Measurements from ENCODE around the gene MAP3K2. TPM values are rescaled to one million over a fixed set of nuclear protein-coding genes. Genes with fewer than 3 reads are reported as not detected.

Gene MAP3K2
- polyA plus RNA-seq, 1 experiment: 10.9 TPM

- peak; percentile 9 for DNase-seq (ENCODE audit: low read depth)
- H3K27me3 ChIP-seq (ENCODE audit: control insufficient read depth, insufficient read depth, low read length): no peaks in the 10 kb centered on the region
- H3K4me3 ChIP-seq (ENCODE audit: low read depth, low read length): no peak overlapping the region
- TF ChIP-seq, protein P1, sequence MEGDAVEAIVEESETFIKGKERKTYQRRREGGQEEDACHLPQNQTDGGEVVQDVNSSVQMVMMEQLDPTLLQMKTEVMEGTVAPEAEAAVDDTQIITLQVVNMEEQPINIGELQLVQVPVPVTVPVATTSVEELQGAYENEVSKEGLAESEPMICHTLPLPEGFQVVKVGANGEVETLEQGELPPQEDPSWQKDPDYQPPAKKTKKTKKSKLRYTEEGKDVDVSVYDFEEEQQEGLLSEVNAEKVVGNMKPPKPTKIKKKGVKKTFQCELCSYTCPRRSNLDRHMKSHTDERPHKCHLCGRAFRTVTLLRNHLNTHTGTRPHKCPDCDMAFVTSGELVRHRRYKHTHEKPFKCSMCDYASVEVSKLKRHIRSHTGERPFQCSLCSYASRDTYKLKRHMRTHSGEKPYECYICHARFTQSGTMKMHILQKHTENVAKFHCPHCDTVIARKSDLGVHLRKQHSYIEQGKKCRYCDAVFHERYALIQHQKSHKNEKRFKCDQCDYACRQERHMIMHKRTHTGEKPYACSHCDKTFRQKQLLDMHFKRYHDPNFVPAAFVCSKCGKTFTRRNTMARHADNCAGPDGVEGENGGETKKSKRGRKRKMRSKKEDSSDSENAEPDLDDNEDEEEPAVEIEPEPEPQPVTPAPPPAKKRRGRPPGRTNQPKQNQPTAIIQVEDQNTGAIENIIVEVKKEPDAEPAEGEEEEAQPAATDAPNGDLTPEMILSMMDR (IDR thresholded peaks at IDR 0.05; ENCODE audit: insufficient read depth, low read depth, low read length): no peak
- POLR2A ChIA-PET: no interaction called here
- H3K36me3 ChIP-seq (ENCODE audit: control insufficient read depth, insufficient read depth, low read length): peaks cover 2% of the 10 kb centered on the region
- CTCF ChIA-PET: no interaction called here
These were observed 66.5 kb downstream of the MAP3K2 start for GRCh38 chr2:127321303-127321702.

- no peaks in the 10 kb centered on the region for H3K27me3 ChIP-seq (ENCODE audit: control insufficient read depth, insufficient read depth, low read length)
- TF ChIP-seq, protein P1 (IDR thresholded peaks at IDR 0.05; ENCODE audit: insufficient read depth, low read depth, low read length): no peak
- POLR2A ChIA-PET: no interaction called here
- no peak for DNase-seq (ENCODE audit: low read depth)
- H3K36me3 ChIP-seq (ENCODE audit: control insufficient read depth, insufficient read depth, low read length): peaks cover 2% of the 10 kb centered on the region
- CTCF ChIA-PET: interaction anchor here (2.0 kb wide), 1 partner anchor 159 kb away, joined by 7 read pairs; no protein-coding TSS in a partner anchor
- no peak overlapping the region for H3K4me3 ChIP-seq (ENCODE audit: low read depth, low read length)
These were observed 67.0 kb downstream of the MAP3K2 start for GRCh38 chr2:127320586-127321275.

DNA sequence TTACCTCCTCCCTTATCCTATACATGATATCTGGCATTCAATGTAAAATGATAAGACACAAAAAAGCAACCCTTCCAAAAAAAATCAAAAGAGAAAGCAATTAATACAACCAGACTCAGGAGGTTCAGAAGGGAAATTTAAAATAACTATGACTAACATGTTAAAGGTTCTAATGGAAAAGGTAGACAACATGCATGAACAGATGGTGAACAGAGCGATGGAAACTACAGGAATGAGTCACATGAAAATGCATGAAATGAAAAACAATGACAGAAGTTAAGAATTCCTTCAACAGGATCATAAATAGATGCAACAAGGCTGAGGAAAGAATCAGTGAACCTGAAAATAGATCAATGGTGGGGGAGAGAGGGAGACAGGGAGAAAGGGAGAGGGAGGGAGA is 67.7 kb downstream of the MAP3K2 start:
- H3K36me3 ChIP-seq (ENCODE audit: control insufficient read depth, insufficient read depth, low read length): peaks cover 1% of the 10 kb centered on the region; the same call in 1 of the 2 replicates
- TF ChIP-seq, protein P1 (IDR thresholded peaks at IDR 0.05; ENCODE audit: insufficient read depth, low read depth, low read length): no peak
- no peaks in the 10 kb centered on the region for H3K27me3 ChIP-seq (ENCODE audit: control insufficient read depth, insufficient read depth, low read length)
- ChIA-PET CTCF (interaction anchor here (2.0 kb wide), 1 partner anchor 160 kb away, joined by 7 read pairs; no protein-coding TSS in a partner anchor), POLR2A (interaction anchor here (0.6 kb wide), 1 partner anchor 16 kb away, joined by 3 read pairs; no protein-coding TSS in a partner anchor)
- no peak overlapping the region for H3K4me3 ChIP-seq (ENCODE audit: low read depth, low read length)
- no peak for DNase-seq (ENCODE audit: low read depth)

GRCh38 chr2:127314193-127314988 is 73.4 kb downstream of the MAP3K2 start:
- Histone ChIP-seq H3K36me3 (ENCODE audit: control insufficient read depth, insufficient read depth, low read length) (peaks cover 13% of the 10 kb centered on the region), H3K27me3 (ENCODE audit: control insufficient read depth, insufficient read depth, low read length) (no peaks in the 10 kb centered on the region), H3K4me3 (ENCODE audit: low read depth, low read length) (no peak overlapping the region)
- ChIA-PET POLR2A (no interaction called here), CTCF (interaction anchor here (1.1 to 1.9 kb wide), 2 partner anchors 10 to 13 kb away, joined by 4 read pairs; no protein-coding TSS in a partner anchor)
- no peak for DNase-seq (ENCODE audit: low read depth)
- TF ChIP-seq, protein P1 (IDR thresholded peaks at IDR 0.05; ENCODE audit: insufficient read depth, low read depth, low read length): no peak

GRCh38 chr2:127313406-127313805 is 74.4 kb downstream of the MAP3K2 start:
- Histone ChIP-seq H3K27me3 (ENCODE audit: control insufficient read depth, insufficient read depth, low read length) (no peaks in the 10 kb centered on the region), H3K36me3 (ENCODE audit: control insufficient read depth, insufficient read depth, low read length) (peaks cover 13% of the 10 kb centered on the region), H3K4me3 (ENCODE audit: low read depth, low read length) (no peak overlapping the region)
- TF ChIP-seq, protein P1 (IDR thresholded peaks at IDR 0.05; ENCODE audit: insufficient read depth, low read depth, low read length): no peak
- CTCF ChIA-PET: interaction anchor here (1.1 to 1.9 kb wide), 4 partner anchors 11 to 166 kb away, joined by 3 to 4 read pairs (median 4); no protein-coding TSS in a partner anchor
- no peak for DNase-seq (ENCODE audit: low read depth)
- POLR2A ChIA-PET: no interaction called here

Measured in BJ (cell line).